IMR-90 (cell line): ENCODE data around the gene CILP. TPM values are rescaled to one million over a fixed set of nuclear protein-coding genes. Genes with fewer than 3 reads are reported as not detected.

ENCODE experiments used
- ATAC-seq: fragments of 200-7000 bp; cut with Tn5 transposase; 2 replicates; pipeline ENCODE4 v1.9.1; 2020; ENCODE audit warnings: low read depth, mild to moderate bottlenecking, moderate library complexity
- BruUV-seq: library from RNA; stranded (reverse); fragments of 400-500 nt; replicated peaks from 2 replicates; lab custom pipeline; 2021; lab: Mats Ljungman, UMichigan
- CTCF ChIA-PET: fragments of 300-600 bp; formaldehyde crosslinking; extraction: SDS; loops from one replicate; lab custom pipeline; 2021; ENCODE audit warnings: antibody characterized with exemption; lab: Yijun Ruan, JAX
- POLR2A ChIA-PET: fragments of 300-600 bp; sonication (Branson Sonifier 250); formaldehyde crosslinking; loops from one replicate; lab custom pipeline; 2022; ENCODE audit warnings: antibody characterized with exemption; ENCODE audit not compliant: unreplicated experiment; lab: Charles Lee
- DNase-seq: peaks from one replicate; pipeline ENCODE4 v3.0.0; 2013
- H2AFZ ChIP-seq: replicated peaks from 2 replicates; pipeline ENCODE3; 2013; ENCODE audit warnings: low read length, mild to moderate bottlenecking; ENCODE audit not compliant: poor library complexity
- H2AK5ac ChIP-seq: 2 replicates; pipeline ENCODE4 v1.6.1; 2013; ENCODE audit warnings: low read depth, low read length, inconsistent platforms
- H2AK9ac ChIP-seq: replicated peaks from 2 replicates; pipeline ENCODE3; 2013; ENCODE audit warnings: mild to moderate bottlenecking, low read depth, low read length, moderate library complexity; ENCODE audit not compliant: poor library complexity
- H2BK120ac ChIP-seq: 2 replicates; pipeline ENCODE4 v1.6.1; 2013; ENCODE audit warnings: low read depth, low read length, inconsistent platforms
- H2BK15ac ChIP-seq: 3 replicates; pipeline ENCODE4 v1.6.1; 2013; ENCODE audit warnings: low read depth, low read length, inconsistent platforms
- H2BK20ac ChIP-seq: 2 replicates; pipeline ENCODE4 v1.6.1; 2013; ENCODE audit warnings: low read depth, mild to moderate bottlenecking, inconsistent platforms, low read length, moderate library complexity
- H2BK5ac ChIP-seq: 2 replicates; pipeline ENCODE4 v1.6.1; 2013; ENCODE audit warnings: mild to moderate bottlenecking, low read depth, low read length, inconsistent platforms; ENCODE audit not compliant: poor library complexity, severe bottlenecking
- H3K14ac ChIP-seq: replicated peaks from 2 replicates; pipeline ENCODE4 v1.6.1; 2013; ENCODE audit warnings: low read depth, low read length, inconsistent platforms
- H3K18ac ChIP-seq: 2 replicates; pipeline ENCODE4 v1.6.1; 2013; ENCODE audit warnings: low read depth, low read length, control low read depth
- H3K23ac ChIP-seq: 2 replicates; pipeline ENCODE4 v1.6.1; 2013; ENCODE audit warnings: low read depth, low read length, inconsistent platforms
- H3K27ac ChIP-seq: 2 replicates; pipeline ENCODE4 v1.5.1; 2013; ENCODE audit warnings: mild to moderate bottlenecking, control low read depth, low read length; ENCODE audit not compliant: insufficient read depth
- H3K27me3 ChIP-seq: 2 replicates; pipeline ENCODE4 v1.6.1; 2013; ENCODE audit warnings: low read length; ENCODE audit not compliant: control insufficient read depth, insufficient read depth
- H3K36me3 ChIP-seq: 2 replicates; pipeline ENCODE4 v1.6.1; 2013; ENCODE audit warnings: low read length, mixed read lengths; ENCODE audit not compliant: control insufficient read depth, insufficient read depth
- H3K4ac ChIP-seq: 2 replicates; pipeline ENCODE4 v1.6.1; 2013; ENCODE audit warnings: low read depth, low read length, inconsistent platforms
- H3K4me1 ChIP-seq: 2 replicates; pipeline ENCODE4 v1.6.1; 2013; ENCODE audit warnings: low read length, mixed read lengths; ENCODE audit not compliant: control insufficient read depth, insufficient read depth
- H3K4me2 ChIP-seq: 2 replicates; pipeline ENCODE4 v1.6.1; 2013; ENCODE audit warnings: low read depth, mild to moderate bottlenecking, control low read depth, low read length, moderate library complexity
- H3K4me3 ChIP-seq: 2 replicates; pipeline ENCODE4 v1.5.1; 2013; ENCODE audit warnings: low read depth, mild to moderate bottlenecking, control low read depth, low read length, moderate library complexity; ENCODE audit not compliant: insufficient read depth
- H3K56ac ChIP-seq: 2 replicates; pipeline ENCODE4 v1.6.1; 2013; ENCODE audit warnings: low read length, inconsistent platforms; ENCODE audit not compliant: insufficient read depth; ENCODE audit errors: extremely low read depth
- H3K79me1 ChIP-seq, 2 experiments: 2 replicates each; pipeline ENCODE4 v1.6.1; 2013; ENCODE audit warnings: low read length in 2 of 2, inconsistent platforms in 1 of 2, low read depth in 1 of 2
- H3K9ac ChIP-seq: 2 replicates; pipeline ENCODE4 v1.6.1; 2013; ENCODE audit warnings: low read depth, low read length, control low read depth
- H3K9me1 ChIP-seq: 2 replicates; pipeline ENCODE4 v1.6.1; 2013; ENCODE audit warnings: low read length, inconsistent platforms; ENCODE audit not compliant: insufficient read depth
- H3K9me3 ChIP-seq: 2 replicates; pipeline ENCODE4 v1.6.1; 2013; ENCODE audit warnings: low read length; ENCODE audit not compliant: control insufficient read depth, insufficient read depth
- H4K20me1 ChIP-seq: 2 replicates; pipeline ENCODE4 v1.6.1; 2013; ENCODE audit warnings: low read length, inconsistent platforms; ENCODE audit not compliant: insufficient read depth
- H4K5ac ChIP-seq: 2 replicates; pipeline ENCODE4 v1.6.1; 2013; ENCODE audit warnings: mild to moderate bottlenecking, low read depth, low read length, control low read depth
- H4K8ac ChIP-seq, 2 experiments: 2 replicates each; pipeline ENCODE4 v1.6.1; 2013; ENCODE audit warnings: low read depth in 2 of 2, low read length in 2 of 2, control low read depth in 1 of 2, inconsistent platforms in 1 of 2
- H4K91ac ChIP-seq: 2 replicates; pipeline ENCODE4 v1.6.1; 2013; ENCODE audit warnings: low read depth, low read length, inconsistent platforms; ENCODE audit not compliant: insufficient read depth
- CEBPB ChIP-seq: IDR thresholded peaks from 2 replicates; pipeline ENCODE4 v1.6.1; 2012; ENCODE audit warnings: low read depth, low read length, improper control_type of control experiment
- CTCF ChIP-seq: conservative IDR thresholded peaks from 2 replicates; pipeline ENCODE4 v1.5.1; 2012; ENCODE audit warnings: mild to moderate bottlenecking, low read depth, low read length, improper control_type of control experiment
- MXI1 ChIP-seq: IDR thresholded peaks from 2 replicates; pipeline ENCODE4 v1.6.1; 2012; ENCODE audit warnings: low read depth, mild to moderate bottlenecking, low read length, moderate library complexity, borderline replicate concordance
- RAD21 ChIP-seq: IDR thresholded peaks from 2 replicates; pipeline ENCODE4 v1.6.1; 2012; ENCODE audit warnings: low read length, improper control_type of control experiment
- RCOR1 ChIP-seq: IDR thresholded peaks from 2 replicates; pipeline ENCODE4 v1.6.1; 2012; ENCODE audit warnings: mild to moderate bottlenecking, low read length, improper control_type of control experiment; ENCODE audit not compliant: insufficient replicate concordance
- WGBS, 2 experiments: methylation state at CpG; one replicate each; pipeline versions ENCODE4 v1.1.5 to v1.1.7; 2013; ENCODE audit warnings: missing lambda C conversion rate in 2 of 2; ENCODE audit not compliant: insufficient read length in 1 of 2; ENCODE audit errors: extremely low coverage in 2 of 2; 5-methylcytosine and 5-hydroxymethylcytosine counted together
- dilution Hi-C: fragments of 300-500 bp; cut with HindIII; formaldehyde crosslinking; loops from one replicate; pipeline ENCODE4 v1.14.3; 2018; ENCODE audit warnings: low sequenced_read_pairs; ENCODE audit not compliant: unreplicated experiment
- in situ Hi-C: fragments of 300-500 bp; cut with MboI; formaldehyde crosslinking; loops from 3 replicates; pipeline ENCODE4 v1.14.3; 2019; ENCODE audit warnings: low sequenced_read_pairs, inconsistent platforms, mixed read lengths
- intact Hi-C: fragments of 100-400 bp; cut with micrococcal nuclease; formaldehyde crosslinking; loops from 2 replicates; pipeline ENCODE4 v1.10.0; 2022
- polyA plus RNA-seq, 3 experiments: library from polyadenylated mRNA; depleted of rRNA; stranded (reverse); fragments of >200 nt; gene quantifications; 2 replicates each; pipeline ENCODE4 v1.2.3, GENCODE V29; 2012; ENCODE audit warnings: low replicate concordance in 1 of 3
- total RNA-seq: library from RNA; depleted of rRNA; stranded (reverse); fragments of >200 nt; gene quantifications from 2 replicates; pipeline ENCODE4 v1.2.3, GENCODE V29; 2012

CILP gene
- total and polyA plus RNA-seq, 2 of the 4 experiments (the other 2 are of a cell fraction), result under 0.01 to 0.02 TPM

- H3K23ac ChIP-seq, result no peak overlapping the region
- H3K4ac ChIP-seq, result no peak overlapping the region
- no peak overlapping the region for H2BK120ac ChIP-seq
- no peak overlapping the region for H4K8ac ChIP-seq
- peaks cover 40% of the 10 kb centered on the region for H3K36me3 ChIP-seq
- intact Hi-C loops (no loop called here), dilution Hi-C loops (no loop called here), in situ Hi-C loops (no loop called here)
- no peak overlapping the region for H3K14ac ChIP-seq
- no peak overlapping the region for H3K27ac ChIP-seq
- H3K18ac ChIP-seq, result no peak overlapping the region
- ChIA-PET POLR2A (no interaction called here), CTCF (no interaction called here)
- no peak overlapping the region for H4K5ac ChIP-seq
- no peak overlapping the region for H3K4me2 ChIP-seq
- H2AK5ac ChIP-seq, result no peak overlapping the region
- H3K9me1 ChIP-seq, result peaks cover 6% of the 10 kb centered on the region
- no peak overlapping the region for H3K4me3 ChIP-seq
- peaks cover 26 to 42% of the 10 kb centered on the region in 2 experiments for H3K79me1 ChIP-seq
- BruUV-seq, result no TSS peak
- no peak overlapping the region for H2BK20ac ChIP-seq
- H2BK5ac ChIP-seq, result no peak overlapping the region
- WGBS, 2 experiments, result no CpG with 5 or more reads among the region's 5 CpGs
- H2AK9ac ChIP-seq, result peak overlapping the region; percentile 61
- no peaks in the 10 kb centered on the region for H3K27me3 ChIP-seq
- H3K56ac ChIP-seq, result no peak overlapping the region
- no peak overlapping the region for H4K91ac ChIP-seq
- H3K9ac ChIP-seq, result no peak overlapping the region
- H3K4me1 ChIP-seq, result no peaks in the 10 kb centered on the region
- DNase-seq (no peak), ATAC-seq (no peak)
- H3K9me3 ChIP-seq, result no peaks in the 10 kb centered on the region
- peaks cover 11% of the 10 kb centered on the region for H4K20me1 ChIP-seq
- H2AFZ ChIP-seq, result no peak overlapping the region
- no peak overlapping the region for H2BK15ac ChIP-seq
- TF ChIP-seq CEBPB, result no peak
- no peak for TF ChIP-seq RCOR1
- TF ChIP-seq MXI1, result no peak
- no peak for TF ChIP-seq CTCF
- TF ChIP-seq RAD21, result no peak
Observed at GRCh38 chr15:65172531-65172930, 38.7 kb downstream of the CILP start.
